GM12878 (cell line): ENCODE data around the gene COX6B2. TPM values are rescaled to one million over a fixed set of nuclear protein-coding genes. Genes with fewer than 3 reads are reported as not detected.

Experiments
- ATAC-seq: fragments of 200-7000 bp; cut with Tn5 transposase; 3 replicates; pipeline ENCODE4 v1.9.1; 2020; ENCODE audit warnings: mild to moderate bottlenecking, moderate library complexity
- BruUV-seq: library from RNA; stranded (reverse); fragments of 400-500 nt; replicated peaks from 2 replicates; lab custom pipeline; 2021; lab: Mats Ljungman, UMichigan
- CTCF ChIA-PET: fragments of 300-600 bp; sonication (Branson Sonifier 250); formaldehyde crosslinking; extraction: SDS; loops from one replicate; lab custom pipeline; 2021; ENCODE audit warnings: inconsistent platforms; lab: Yijun Ruan, JAX
- POLR2A ChIA-PET: fragments of 350-600 bp; formaldehyde crosslinking; extraction: SDS; loops from one replicate; lab custom pipeline; 2021; ENCODE audit warnings: inconsistent platforms; lab: Charles Lee
- RAD21 ChIA-PET: fragments of 300-600 bp; sonication (Branson Sonifier 250); formaldehyde crosslinking; loops from one replicate; lab custom pipeline; 2023; ENCODE audit warnings: antibody characterized with exemption; ENCODE audit not compliant: unreplicated experiment; lab: Charles Lee
- SMC1A ChIA-PET: fragments of 300-600 bp; sonication (Branson Sonifier 250); formaldehyde crosslinking; loops from one replicate; lab custom pipeline; 2023; ENCODE audit not compliant: unreplicated experiment, uncharacterized antibody; lab: Charles Lee
- DNase-seq: peaks from one replicate; pipeline ENCODE4 v3.0.0-alpha.2; 2011; ENCODE audit warnings: low read depth, low spot score
- FAIRE-seq: peaks from 3 replicates; lab custom pipeline; 2011; peaks lifted over from hg19 to GRCh38; lab: Jason Lieb, UNC
- H2AFZ ChIP-seq: 2 replicates; pipeline ENCODE4 v1.6.0; 2011; ENCODE audit warnings: low read depth, low read length, control low read depth; ENCODE audit not compliant: control insufficient read depth
- H3K27ac ChIP-seq: 2 replicates; pipeline ENCODE4 v1.5.1; 2011; ENCODE audit warnings: control low read depth; ENCODE audit not compliant: control insufficient read depth, insufficient read depth
- H3K27me3 ChIP-seq, 2 experiments: replicated peaks in 1 of 2; 2 replicates each; pipeline versions ENCODE4 v1.6.0 to v1.6.1; 2011; ENCODE audit warnings: low read length in 1 of 2; ENCODE audit not compliant: control insufficient read depth in 2 of 2, insufficient read depth in 2 of 2
- H3K36me3 ChIP-seq, 2 experiments: 2 replicates each; pipeline ENCODE4 v1.5.1; 2011; ENCODE audit warnings: low read length in 1 of 2; ENCODE audit not compliant: control insufficient read depth in 2 of 2, insufficient read depth in 2 of 2
- H3K4me1 ChIP-seq: 2 replicates; pipeline ENCODE4 v1.6.1; 2011; ENCODE audit warnings: mild to moderate bottlenecking, low read length, moderate library complexity, mixed read lengths; ENCODE audit not compliant: control insufficient read depth, insufficient read depth
- H3K4me2 ChIP-seq: 2 replicates; pipeline ENCODE4 v1.6.0; 2011; ENCODE audit warnings: control low read depth; ENCODE audit not compliant: control insufficient read depth, insufficient read depth
- H3K4me3 ChIP-seq: fragments of 200-600 bp; sonication (generic); 2 replicates; pipeline ENCODE4 v1.5.1; 2016
- H3K79me2 ChIP-seq: 2 replicates; pipeline ENCODE4 v1.6.0; 2011; ENCODE audit warnings: low read length; ENCODE audit not compliant: control insufficient read depth, insufficient read depth
- H3K9ac ChIP-seq: 2 replicates; pipeline ENCODE4 v1.8.0; 2011; ENCODE audit warnings: low read length, control low read depth, mixed read lengths; ENCODE audit not compliant: control insufficient read depth, insufficient read depth
- H3K9me3 ChIP-seq: replicated peaks from 3 replicates; pipeline ENCODE4 v1.5.1; 2011; ENCODE audit warnings: mild to moderate bottlenecking, low read length; ENCODE audit not compliant: control insufficient read depth, insufficient read depth
- H4K20me1 ChIP-seq: 2 replicates; pipeline ENCODE4 v1.6.0; 2011; ENCODE audit not compliant: control insufficient read depth, insufficient read depth
- ETV6 ChIP-seq, 2 experiments: fragments of 450-650 bp in 1 of 2; IDR thresholded peaks in 1 of 2; conservative IDR thresholded peaks in 1 of 2; 2 replicates each; pipeline ENCODE4 v1.6.1; 2014; ENCODE audit warnings: antibody characterized with exemption in 1 of 2, borderline replicate concordance in 1 of 2, low read depth in 1 of 2, mild to moderate bottlenecking in 1 of 2, moderate library complexity in 1 of 2
- FOXM1 ChIP-seq: IDR thresholded peaks from 2 replicates; pipeline ENCODE4 v1.6.1; 2012; ENCODE audit warnings: low read depth, mild to moderate bottlenecking, inconsistent platforms, low read length, moderate library complexity
- LARP7 ChIP-seq: fragments of 450-650 bp; IDR thresholded peaks from 2 replicates; pipeline ENCODE4 v1.6.1; 2017; ENCODE audit warnings: mild to moderate bottlenecking
- MXI1 ChIP-seq: fragments of 150-350 bp; IDR thresholded peaks from 2 replicates; pipeline ENCODE4 v1.6.1; 2011; ENCODE audit warnings: low read depth, mild to moderate bottlenecking, inconsistent platforms, low read length, improper control_type of control experiment
- RCOR1 ChIP-seq: conservative IDR thresholded peaks from 2 replicates; pipeline ENCODE4 v1.6.1; 2012; ENCODE audit warnings: low read depth, low read length, improper control_type of control experiment
- TCF12 ChIP-seq: IDR thresholded peaks from 2 replicates; pipeline ENCODE4 v1.6.1; 2011; ENCODE audit warnings: low read depth, mild to moderate bottlenecking, low read length
- WGBS: methylation state at CpG from one replicate; pipeline ENCODE4 v1.1.6; 2016; ENCODE audit warnings: low lambda C conversion rate; ENCODE audit not compliant: insufficient replicate concordance, insufficient coverage; ENCODE audit errors: missing lambda C conversion rate; 5-methylcytosine and 5-hydroxymethylcytosine counted together
- in situ Hi-C: fragments of 300-500 bp; cut with MboI; formaldehyde crosslinking; loops from 9 replicates; pipeline ENCODE4 v1.14.3; 2018; ENCODE audit warnings: mixed read lengths
- intact Hi-C: fragments of 100-400 bp; cut with micrococcal nuclease; formaldehyde crosslinking; loops from one replicate; pipeline ENCODE4 v1.14.2; 2022; ENCODE audit not compliant: unreplicated experiment
- polyA plus RNA-seq, 11 experiments: library from polyadenylated mRNA; depleted of rRNA in 4 of 11; unstranded in 6 of 11; stranded (reverse) in 5 of 11; fragments of >200 nt; fragmentation: Nextera tagmentation in 4 of 11; fragmentation: Illumina TruSeq in 1 of 11; extraction: Ambion mirVana in 4 of 11; extraction: Trizol in 1 of 11; gene quantifications; 1 replicate in 1 of 11; 2 replicates in 10 of 11; pipeline versions ENCODE4 v1.2.1 to v1.2.3, GENCODE V29; 2011 to 2016; ENCODE audit warnings: inconsistent platforms in 2 of 11, missing spikeins in 2 of 11, low read depth in 1 of 11
- total RNA-seq, 4 experiments: library from RNA; depleted of rRNA in 3 of 4; stranded (reverse); fragments of >200 nt in 3 of 4; fragmentation: Illumina TruSeq in 1 of 4; extraction: Trizol in 1 of 4; gene quantifications; 2 replicates each; pipeline versions ENCODE4 v1.2.1 to v1.2.3, GENCODE V29; 2013 to 2021

COX6B2 gene
- total and polyA plus RNA-seq, 10 of the 15 experiments (the other 5 are each of a cell fraction or from before 2014, with no cell fraction given), result 0.05 to 0.08 (median 0.07) TPM; not detected in 6

GRCh38 chr19:55311797-55312196, 42.7 kb downstream of the COX6B2 start:
- no peaks in the 10 kb centered on the region for H3K9me3 ChIP-seq
- no peaks in the 10 kb centered on the region for H3K4me1 ChIP-seq
- no peaks in the 10 kb centered on the region for H4K20me1 ChIP-seq
- H3K4me3 ChIP-seq, result no peak overlapping the region
- no TSS peak for BruUV-seq
- intact Hi-C loops (no loop called here), in situ Hi-C loops (no loop called here)
- H3K27ac ChIP-seq, result no peak overlapping the region
- FAIRE-seq, result no peak
- no peak overlapping the region for H3K4me2 ChIP-seq
- DNase-seq, result no peak
- 37% methylated on average over 10 of the region's 18 CpGs for WGBS
- SMC1A ChIA-PET, result no interaction called here
- RAD21 ChIA-PET, result no interaction called here
- no peak for TF ChIP-seq LARP7
- no peak for TF ChIP-seq FOXM1
- CTCF ChIA-PET, result interaction anchor here (3.4 kb wide), 1 partner anchor 10 kb away, joined by 16 read pairs; no protein-coding TSS in a partner anchor
- no peak overlapping the region for H2AFZ ChIP-seq
- no peak overlapping the region for H3K9ac ChIP-seq
- no peak for ATAC-seq
- no peaks in the 10 kb centered on the region for H3K79me2 ChIP-seq
- H3K27me3 ChIP-seq, result no peaks in the 10 kb centered on the region
- H3K36me3 ChIP-seq, result no peaks in the 10 kb centered on the region
- POLR2A ChIA-PET, result no interaction called here

- intact Hi-C loops, result no loop called here
- SMC1A ChIA-PET, result no interaction called here
Observed at GRCh38 chr19:55311397-55311796, 43.1 kb downstream of the COX6B2 start.

More at GRCh38 chr19:55311397-55311796, 43.1 kb downstream of the COX6B2 start:
- Histone ChIP-seq H3K79me2 (no peaks in the 10 kb centered on the region), H3K27ac (no peak overlapping the region), H3K9me3 (no peaks in the 10 kb centered on the region), H4K20me1 (no peaks in the 10 kb centered on the region), H2AFZ (no peak overlapping the region), H3K27me3 (no peaks in the 10 kb centered on the region), H3K36me3 (no peaks in the 10 kb centered on the region), H3K9ac (no peak overlapping the region), H3K4me2 (no peak overlapping the region), H3K4me3 (no peak overlapping the region), H3K4me1 (no peaks in the 10 kb centered on the region)
- TF ChIP-seq RCOR1, result no peak
- TF ChIP-seq MXI1, result no peak
- no peak for TF ChIP-seq TCF12
- no peak for TF ChIP-seq ETV6 (conservative IDR thresholded peaks at IDR 0.05 in 1 of 2, IDR thresholded peaks at IDR 0.05 in 1 of 2; ENCODE audit: borderline replicate concordance in 1 of 2, low read depth in 1 of 2)
- ATAC-seq, result no peak
- no peak for DNase-seq
- 29% methylated on average over 9 of the region's 9 CpGs for WGBS
- RAD21 ChIA-PET, result no interaction called here
- POLR2A ChIA-PET, result no interaction called here
- FAIRE-seq, result no peak
- CTCF ChIA-PET, result interaction anchor here (3.4 kb wide), 1 partner anchor 9 kb away, joined by 16 read pairs; no protein-coding TSS in a partner anchor
- in situ Hi-C loops, result no loop called here
- BruUV-seq, result no TSS peak
